Measurements from ENCODE around the gene SIK2.
"Not testable (repeated sequence)": the region's sequence is repeated elsewhere in the genome, so short reads cannot be mapped to it uniquely, and the experiment has no call there.

Gene SIK2

DNA sequence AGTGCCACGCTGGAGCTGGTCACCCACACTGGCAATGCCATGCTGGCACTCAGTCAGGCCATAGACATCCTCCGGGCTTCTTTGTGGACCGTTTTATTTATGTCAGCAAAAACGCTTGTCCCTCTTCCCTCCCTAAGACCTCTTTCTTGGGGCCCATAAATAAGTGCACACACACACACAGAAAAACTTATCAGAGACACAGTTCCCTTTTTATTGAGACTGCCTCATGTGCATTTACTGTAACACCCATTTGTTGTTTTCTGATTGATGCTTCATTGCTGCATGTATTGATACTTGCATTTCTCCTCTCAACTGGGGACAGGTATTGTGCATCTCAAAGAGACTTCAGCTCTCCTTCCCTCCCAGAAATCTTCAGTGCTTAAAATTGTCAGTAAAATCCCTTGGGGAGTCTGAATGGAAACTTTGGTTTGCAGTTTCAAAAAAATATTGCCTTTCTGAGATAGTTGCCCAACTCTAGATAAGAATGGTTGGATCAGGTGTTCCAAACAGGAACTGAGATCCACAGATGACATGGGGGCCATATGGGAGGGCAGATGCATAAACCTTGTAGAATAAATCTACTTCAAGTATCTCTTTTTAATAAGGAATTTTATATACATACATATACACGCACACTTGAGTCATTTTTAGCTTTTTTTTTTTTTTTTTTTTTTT, 113.0 kb downstream of the SIK2 start:
- in situ Hi-C loops (cut with MboI; ENCODE audit: low sequenced_read_pairs, unreplicated experiment), result no loop called here
- no peak for DNase-seq (ENCODE audit: low spot score)
- TF ChIP-seq, protein P1, sequence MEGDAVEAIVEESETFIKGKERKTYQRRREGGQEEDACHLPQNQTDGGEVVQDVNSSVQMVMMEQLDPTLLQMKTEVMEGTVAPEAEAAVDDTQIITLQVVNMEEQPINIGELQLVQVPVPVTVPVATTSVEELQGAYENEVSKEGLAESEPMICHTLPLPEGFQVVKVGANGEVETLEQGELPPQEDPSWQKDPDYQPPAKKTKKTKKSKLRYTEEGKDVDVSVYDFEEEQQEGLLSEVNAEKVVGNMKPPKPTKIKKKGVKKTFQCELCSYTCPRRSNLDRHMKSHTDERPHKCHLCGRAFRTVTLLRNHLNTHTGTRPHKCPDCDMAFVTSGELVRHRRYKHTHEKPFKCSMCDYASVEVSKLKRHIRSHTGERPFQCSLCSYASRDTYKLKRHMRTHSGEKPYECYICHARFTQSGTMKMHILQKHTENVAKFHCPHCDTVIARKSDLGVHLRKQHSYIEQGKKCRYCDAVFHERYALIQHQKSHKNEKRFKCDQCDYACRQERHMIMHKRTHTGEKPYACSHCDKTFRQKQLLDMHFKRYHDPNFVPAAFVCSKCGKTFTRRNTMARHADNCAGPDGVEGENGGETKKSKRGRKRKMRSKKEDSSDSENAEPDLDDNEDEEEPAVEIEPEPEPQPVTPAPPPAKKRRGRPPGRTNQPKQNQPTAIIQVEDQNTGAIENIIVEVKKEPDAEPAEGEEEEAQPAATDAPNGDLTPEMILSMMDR (IDR thresholded peaks at IDR 0.05; ENCODE audit: borderline replicate concordance, control extremely low read depth, extremely low read depth, insufficient read depth, missing control alignments), result no peak

DNA sequence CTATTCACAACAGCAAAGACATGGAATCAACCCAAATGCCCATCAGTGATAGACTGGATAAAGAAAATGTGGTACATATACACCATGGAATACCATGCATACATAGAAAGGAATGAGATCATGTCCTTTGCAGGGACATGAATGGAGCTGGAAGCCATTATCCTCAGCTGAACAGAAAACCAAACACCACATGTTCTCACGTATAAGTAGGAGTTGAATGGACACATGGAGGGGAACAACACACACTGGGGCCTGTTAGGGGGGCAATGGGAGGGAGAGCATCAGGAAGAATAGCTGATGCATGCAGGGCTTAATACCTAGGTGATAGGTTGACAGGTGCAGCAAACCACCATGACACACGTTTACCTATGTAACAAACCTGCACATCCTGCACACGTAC, 115.4 kb downstream of the SIK2 start:
- DNase-seq (ENCODE audit: low spot score); in situ Hi-C loops (cut with MboI; ENCODE audit: low sequenced_read_pairs, unreplicated experiment): not testable (repeated sequence)

DNA sequence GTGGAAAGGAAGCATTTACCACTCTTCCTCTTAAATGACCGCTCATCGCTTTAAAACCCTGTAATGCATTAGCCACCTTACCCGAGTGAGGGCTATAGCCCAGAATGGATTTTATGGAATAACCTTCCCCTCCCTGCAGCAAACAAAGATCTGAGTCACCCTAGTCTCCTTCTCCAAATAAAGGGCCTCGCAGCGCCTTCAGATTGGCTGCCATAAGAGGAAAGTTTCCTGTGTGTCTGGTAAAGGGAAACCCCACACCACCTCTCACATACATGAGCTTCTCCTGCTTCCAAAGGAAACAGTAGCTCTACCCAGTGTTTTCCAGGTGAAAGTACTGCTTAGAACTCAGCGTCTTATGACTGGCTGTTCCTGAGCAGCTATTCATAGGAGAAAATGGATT, 116.2 kb downstream of the SIK2 start:
- in situ Hi-C loops (cut with MboI; ENCODE audit: low sequenced_read_pairs, unreplicated experiment), result no loop called here
- TF ChIP-seq, protein P1 (IDR thresholded peaks at IDR 0.05; ENCODE audit: borderline replicate concordance, control extremely low read depth, extremely low read depth, insufficient read depth, missing control alignments), result no peak
- DNase-seq (ENCODE audit: low spot score), result no peak

DNA sequence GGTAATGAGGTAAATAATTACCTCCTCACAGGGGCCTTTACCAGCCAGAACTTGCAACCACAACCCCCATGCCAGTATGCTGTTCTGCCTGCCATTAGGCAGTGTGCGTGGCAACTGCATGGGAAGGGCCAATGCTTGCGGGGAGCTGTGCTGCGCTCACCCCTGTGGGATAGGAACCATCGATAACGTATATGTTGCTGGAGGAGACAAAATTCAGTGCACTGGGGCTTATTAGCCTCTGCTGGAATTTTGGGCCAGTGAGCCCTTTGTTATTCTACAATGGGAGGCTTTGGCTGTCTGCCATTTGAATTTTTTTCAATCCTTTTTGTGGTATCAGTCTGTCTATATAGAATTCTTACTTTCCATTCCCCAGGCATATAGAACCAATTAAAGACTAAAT, 116.6 kb downstream of the SIK2 start:
- no peak for DNase-seq (ENCODE audit: low spot score)
- TF ChIP-seq, protein P1 (IDR thresholded peaks at IDR 0.05; ENCODE audit: borderline replicate concordance, control extremely low read depth, extremely low read depth, insufficient read depth, missing control alignments), result no peak
- in situ Hi-C loops (cut with MboI; ENCODE audit: low sequenced_read_pairs, unreplicated experiment), result no loop called here

DNA sequence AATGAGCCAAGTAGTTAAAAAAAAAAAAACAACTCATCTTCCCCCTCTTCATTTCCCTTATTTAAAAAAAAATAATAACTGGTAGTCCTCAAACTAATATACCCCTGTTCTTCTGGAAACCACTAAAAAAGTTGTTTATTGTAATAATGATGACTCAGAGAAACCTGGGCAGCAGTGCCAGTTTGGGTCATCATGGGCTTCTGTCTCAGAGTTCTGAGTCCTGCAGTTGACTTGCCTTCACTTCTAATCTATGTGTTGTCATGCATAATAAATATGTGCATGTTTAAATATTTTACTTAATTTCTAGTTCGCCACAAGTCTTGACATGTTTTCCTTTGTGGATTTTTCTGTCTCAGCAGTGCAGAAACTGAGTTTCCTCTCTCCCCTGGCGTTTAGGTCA, 117.1 kb downstream of the SIK2 start:
- no peak for DNase-seq (ENCODE audit: low spot score)
- in situ Hi-C loops (cut with MboI; ENCODE audit: low sequenced_read_pairs, unreplicated experiment), result no loop called here
- TF ChIP-seq, protein P1 (IDR thresholded peaks at IDR 0.05; ENCODE audit: borderline replicate concordance, control extremely low read depth, extremely low read depth, insufficient read depth, missing control alignments), result no peak

DNA sequence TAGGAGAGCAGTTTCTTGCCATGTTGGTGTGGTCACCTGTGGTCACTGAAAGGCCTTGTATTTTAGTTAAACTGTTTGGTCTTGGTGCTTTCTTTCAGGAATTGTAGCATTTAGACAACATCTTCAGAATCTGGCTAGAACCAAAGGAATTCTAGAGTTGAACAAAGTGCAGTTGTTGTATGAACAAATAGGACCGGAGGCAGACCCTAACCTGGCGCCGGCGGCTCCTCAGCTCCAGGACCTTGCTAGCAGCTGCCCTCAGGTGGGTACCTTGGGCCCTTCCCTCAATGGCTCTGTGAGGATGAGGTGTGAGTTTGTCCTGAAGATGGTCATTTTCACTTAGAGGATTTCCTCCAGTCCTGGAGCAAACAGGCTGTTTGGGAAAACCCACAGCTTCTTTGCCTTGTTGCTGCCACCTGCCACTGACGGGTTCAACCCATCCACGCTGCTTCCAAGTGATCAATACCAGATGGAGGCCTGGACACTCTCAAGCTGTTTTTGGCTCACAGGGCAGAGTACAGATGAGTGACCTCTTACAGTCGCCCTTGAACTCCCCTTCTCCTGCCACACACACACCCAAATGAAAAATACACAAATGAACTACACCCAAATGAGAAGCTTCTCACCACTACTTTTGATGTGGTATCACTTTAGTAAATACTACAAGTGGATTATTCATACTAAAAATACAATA, 118.7 kb downstream of the SIK2 start:
- DNase-seq (ENCODE audit: low spot score), result no peak
- in situ Hi-C loops (cut with MboI; ENCODE audit: low sequenced_read_pairs, unreplicated experiment), result no loop called here
- TF ChIP-seq, protein P1 (IDR thresholded peaks at IDR 0.05; ENCODE audit: borderline replicate concordance, control extremely low read depth, extremely low read depth, insufficient read depth, missing control alignments), result no peak

DNA sequence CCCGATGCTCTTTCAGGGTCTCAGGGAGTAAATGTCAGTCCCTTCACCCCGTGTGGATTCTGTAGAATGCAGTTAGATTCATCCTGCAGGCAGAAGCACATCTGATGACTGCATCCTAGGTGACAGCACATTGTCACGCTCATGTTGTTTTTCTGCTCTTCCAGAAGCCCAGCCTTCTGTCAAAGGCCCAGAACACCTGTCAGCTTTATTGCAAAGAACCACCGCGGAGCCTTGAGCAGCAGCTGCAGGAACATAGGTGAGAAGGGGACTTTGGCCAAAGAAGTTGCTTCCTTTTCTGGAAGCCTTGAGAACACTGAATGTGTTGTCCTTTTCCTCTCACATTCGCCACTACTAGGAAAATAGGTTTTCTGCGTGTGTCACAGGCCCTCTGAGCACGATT, 120.3 kb downstream of the SIK2 start:
- DNase-seq (ENCODE audit: low spot score), result no peak
- in situ Hi-C loops (cut with MboI; ENCODE audit: low sequenced_read_pairs, unreplicated experiment), result no loop called here
- TF ChIP-seq, protein P1 (IDR thresholded peaks at IDR 0.05; ENCODE audit: borderline replicate concordance, control extremely low read depth, extremely low read depth, insufficient read depth, missing control alignments), result no peak
